Measurements from ENCODE around the gene LMF1. TPM values are rescaled to one million over a fixed set of nuclear protein-coding genes. Genes with fewer than 3 reads are reported as not detected.

The LMF1 gene
- total RNA-seq, 1 donor from 2014 or later, result 26.9 TPM

DNA sequence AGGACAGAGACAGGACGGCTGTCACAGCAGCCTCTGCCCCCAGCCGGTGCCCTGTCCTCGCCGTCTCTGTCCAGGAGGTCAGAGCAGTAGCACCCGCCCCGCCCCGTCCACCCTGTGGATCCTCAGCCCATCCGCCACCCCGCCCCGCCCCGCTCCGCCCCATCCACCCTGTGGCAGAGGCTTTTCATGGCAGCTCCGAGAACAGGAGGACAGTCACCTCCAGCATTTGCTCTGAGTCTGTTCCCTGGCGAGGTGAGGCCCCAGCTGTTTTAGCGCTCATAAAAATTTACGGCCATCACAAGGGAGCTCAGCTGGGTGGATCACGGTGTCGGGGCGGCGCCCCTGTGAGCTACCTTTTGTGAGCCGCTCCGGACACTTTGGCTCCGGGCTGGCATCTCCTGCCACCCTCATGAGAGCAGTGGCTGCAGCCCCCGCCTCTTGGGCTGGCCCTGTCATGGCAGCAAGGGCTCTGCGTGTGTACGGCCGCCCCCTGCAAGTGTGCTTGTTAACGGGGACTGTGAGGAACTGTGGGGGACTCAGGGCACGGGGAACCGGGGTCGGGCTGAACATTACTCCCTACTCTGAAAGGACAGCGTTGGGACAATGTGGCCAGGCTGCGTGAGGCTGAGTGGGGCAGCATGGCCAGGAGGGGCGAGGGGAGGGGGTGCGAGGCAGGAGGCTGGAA, 138.0 kb downstream of the LMF1 start:
- intact Hi-C loops (cut with DNase I), result no loop called here
- Histone ChIP-seq H3K27me3 (no peaks in the 10 kb centered on the region), H3K27ac (no peak overlapping the region), H3K9me3 (peaks cover 4 to 19% of the 10 kb centered on the region in 2 donors), H3K36me3 (no peaks in the 10 kb centered on the region), H3K4me1 (no peaks in the 10 kb centered on the region), H3K4me3 (no peak overlapping the region)
- no peak for TF ChIP-seq CTCF (IDR thresholded peaks at IDR 0.05)
- DNase-seq (ENCODE audit: low spot score in 2 of 2), result no peak

- Histone ChIP-seq H3K4me3 (no peak overlapping the region), H3K9me3 (peaks cover 4 to 11% of the 10 kb centered on the region in 2 donors), H3K27me3 (no peaks in the 10 kb centered on the region), H3K36me3 (no peaks in the 10 kb centered on the region), H3K4me1 (no peaks in the 10 kb centered on the region), H3K27ac (no peak overlapping the region)
- no peak for TF ChIP-seq CTCF (IDR thresholded peaks at IDR 0.05)
- no peak for DNase-seq (ENCODE audit: low spot score in 2 of 2)
- intact Hi-C loops (cut with DNase I), result no loop called here
These were observed 139.0 kb downstream of the LMF1 start for GRCh38 chr16:831571-832413.

DNA sequence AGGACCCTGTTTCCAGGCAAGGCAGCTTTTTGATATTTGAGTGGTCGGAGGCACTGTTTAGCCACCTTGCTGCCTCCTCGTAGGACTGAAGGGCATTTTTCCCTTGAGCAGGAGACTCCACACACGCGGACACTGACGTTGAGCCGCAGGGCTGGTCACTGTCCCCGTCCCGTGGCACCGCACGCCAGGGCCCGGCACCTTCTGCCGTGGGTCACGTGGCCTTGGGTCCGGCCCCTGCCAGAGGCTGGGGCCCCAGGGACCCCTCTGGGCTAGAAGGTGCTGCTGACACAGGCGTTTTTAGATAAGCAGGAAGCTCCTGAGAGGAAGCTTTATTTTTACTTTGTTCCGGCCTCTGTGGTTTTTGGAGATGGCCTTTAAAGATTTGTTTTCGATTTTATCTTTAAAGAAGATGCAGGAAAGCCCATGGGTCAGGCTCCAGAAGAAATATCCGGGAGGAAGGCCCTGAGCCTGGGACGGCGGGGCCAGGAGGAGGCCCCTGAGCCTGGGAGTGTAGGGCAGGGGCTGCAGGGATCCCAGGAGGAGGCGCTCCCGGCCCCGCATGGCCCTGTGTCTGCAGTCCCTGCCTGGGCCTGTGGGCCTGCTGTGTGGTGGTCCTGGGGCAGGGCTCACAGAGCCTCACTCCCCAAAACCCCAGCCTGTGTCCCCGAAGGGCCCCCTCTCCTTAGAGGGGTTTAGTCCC, 139.8 kb downstream of the LMF1 start:
- H3K36me3 ChIP-seq, result no peaks in the 10 kb centered on the region
- intact Hi-C loops (cut with DNase I), result no loop called here
- H3K27me3 ChIP-seq, result no peaks in the 10 kb centered on the region
- no peaks in the 10 kb centered on the region for H3K4me1 ChIP-seq
- peaks cover 3 to 4% of the 10 kb centered on the region in 2 donors for H3K9me3 ChIP-seq
- DNase-seq (ENCODE audit: low spot score in 2 of 2), result no peak
- no peak overlapping the region for H3K4me3 ChIP-seq
- TF ChIP-seq CTCF (IDR thresholded peaks at IDR 0.05), result no peak
- H3K27ac ChIP-seq, result no peak overlapping the region

DNA sequence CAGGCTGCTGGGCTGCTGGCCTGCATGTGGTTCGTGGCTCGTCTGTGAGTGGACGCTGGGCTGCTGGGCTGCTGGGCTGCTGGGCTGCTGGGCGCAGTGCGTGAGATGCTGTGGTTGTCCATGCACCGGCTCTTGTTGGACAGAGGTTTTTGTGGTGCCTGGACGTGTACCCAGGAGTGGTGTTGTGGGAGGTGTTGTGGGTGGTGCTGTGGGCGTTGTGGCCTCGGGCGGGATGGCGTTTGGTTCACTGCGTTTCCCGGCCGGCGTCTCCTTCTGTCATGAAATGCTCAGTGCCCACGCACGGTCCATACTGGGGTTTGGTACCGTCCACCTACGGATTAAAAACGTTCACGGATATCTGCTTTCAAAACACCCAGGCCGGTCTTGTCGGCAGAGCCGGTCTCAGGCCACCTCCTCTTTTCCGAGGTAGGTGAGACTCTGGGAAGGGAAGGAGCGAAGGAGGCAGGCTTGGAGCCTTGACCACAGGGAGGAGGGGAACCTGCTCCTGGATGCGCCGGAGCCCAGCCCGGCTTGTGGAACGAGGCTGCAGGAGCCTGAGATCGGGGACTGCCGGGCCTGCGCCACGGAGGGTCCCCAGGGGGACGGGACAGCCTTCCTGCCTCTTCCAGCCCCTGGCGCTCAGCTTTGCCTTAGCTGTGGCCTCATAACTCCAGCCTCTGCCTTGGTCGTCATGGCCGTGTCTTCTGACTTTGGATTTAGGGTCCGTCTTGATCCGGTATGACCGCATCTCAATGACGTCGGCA, 140.5 kb downstream of the LMF1 start:
- Histone ChIP-seq H3K9me3 (peaks cover 3% of the 10 kb centered on the region in 2 donors), H3K4me3 (no peak overlapping the region), H3K36me3 (no peaks in the 10 kb centered on the region), H3K27ac (no peak overlapping the region), H3K4me1 (peaks cover 0 to under 1% of the 10 kb centered on the region in 2 donors), H3K27me3 (no peaks in the 10 kb centered on the region)
- DNase-seq (ENCODE audit: low spot score in 2 of 2), result no peak
- intact Hi-C loops (cut with DNase I), result no loop called here
- no peak for TF ChIP-seq CTCF (IDR thresholded peaks at IDR 0.05)

DNA sequence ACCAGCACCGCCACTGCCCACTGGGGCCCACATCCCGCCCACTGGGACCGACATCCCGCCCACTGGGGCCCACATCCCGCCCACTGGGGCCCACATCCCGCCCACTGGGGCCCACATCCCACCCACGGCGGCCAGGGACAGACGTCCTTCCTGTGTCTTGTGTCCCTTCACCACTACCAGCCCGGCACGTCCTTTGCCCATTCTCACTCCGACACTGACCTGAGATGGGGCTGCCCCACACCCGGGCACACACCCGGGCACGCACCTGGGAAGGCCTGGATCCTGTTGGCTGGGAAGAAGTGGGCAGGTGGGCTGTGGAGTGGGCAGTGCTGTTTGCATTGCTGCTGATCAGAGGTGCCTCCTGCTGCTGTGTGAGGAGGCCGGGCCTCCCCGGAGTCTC, 141.9 kb downstream of the LMF1 start:
- no peak for TF ChIP-seq CTCF (IDR thresholded peaks at IDR 0.05)
- H3K4me3 ChIP-seq, result no peak overlapping the region
- intact Hi-C loops (cut with DNase I), result no loop called here
- no peak for DNase-seq (ENCODE audit: low spot score in 2 of 2)
- H3K27ac ChIP-seq, result no peak overlapping the region
- no peaks in the 10 kb centered on the region for H3K9me3 ChIP-seq
- peaks cover 0 to 5% of the 10 kb centered on the region in 2 donors for H3K4me1 ChIP-seq
- H3K36me3 ChIP-seq, result no peaks in the 10 kb centered on the region
- H3K27me3 ChIP-seq, result peaks cover 2% of the 10 kb centered on the region

All from ascending aorta (tissue), 2 donors.